IMR-90 (cell line): ENCODE measurements around the gene KMT5C. TPM values are rescaled to one million over a fixed set of nuclear protein-coding genes. Genes with fewer than 3 reads are reported as not detected.

Experiments used
- FOS ChIP-seq: fragments of 150-350 bp; IDR thresholded peaks from 2 replicates; pipeline ENCODE4 v1.6.1; 2016; ENCODE audit warnings: low read depth, low read length
- MAZ ChIP-seq: IDR thresholded peaks from 2 replicates; pipeline ENCODE4 v1.6.1; 2012; ENCODE audit warnings: low read depth, mild to moderate bottlenecking, low read length, improper control_type of control experiment, moderate library complexity, borderline replicate concordance
- NFE2L2 ChIP-seq: fragments of 150-350 bp; IDR thresholded peaks from 2 replicates; pipeline ENCODE4 v1.6.1; 2016; ENCODE audit warnings: low read depth, mild to moderate bottlenecking, low read length
- RFX5 ChIP-seq: IDR thresholded peaks from 2 replicates; pipeline ENCODE4 v1.8.0; 2012; ENCODE audit warnings: low read depth, mild to moderate bottlenecking, low read length, moderate library complexity
- polyA plus RNA-seq, 3 experiments: library from polyadenylated mRNA; depleted of rRNA; stranded (reverse); fragments of >200 nt; gene quantifications; 2 replicates each; pipeline ENCODE4 v1.2.3, GENCODE V29; 2012; ENCODE audit warnings: low replicate concordance in 1 of 3
- total RNA-seq: library from RNA; depleted of rRNA; stranded (reverse); fragments of >200 nt; gene quantifications from 2 replicates; pipeline ENCODE4 v1.2.3, GENCODE V29; 2012
- TF ChIP-seq, protein P1 (sequence below): fragments of 150-350 bp; IDR thresholded peaks from 2 replicates; pipeline ENCODE4 v1.6.1; 2016; ENCODE audit warnings: low read depth, mild to moderate bottlenecking, low read length, moderate library complexity, borderline replicate concordance

KMT5C gene
- total and polyA plus RNA-seq, 2 of the 4 experiments (the other 2 are of a cell fraction): 1.8 to 5.9 TPM

DNA sequence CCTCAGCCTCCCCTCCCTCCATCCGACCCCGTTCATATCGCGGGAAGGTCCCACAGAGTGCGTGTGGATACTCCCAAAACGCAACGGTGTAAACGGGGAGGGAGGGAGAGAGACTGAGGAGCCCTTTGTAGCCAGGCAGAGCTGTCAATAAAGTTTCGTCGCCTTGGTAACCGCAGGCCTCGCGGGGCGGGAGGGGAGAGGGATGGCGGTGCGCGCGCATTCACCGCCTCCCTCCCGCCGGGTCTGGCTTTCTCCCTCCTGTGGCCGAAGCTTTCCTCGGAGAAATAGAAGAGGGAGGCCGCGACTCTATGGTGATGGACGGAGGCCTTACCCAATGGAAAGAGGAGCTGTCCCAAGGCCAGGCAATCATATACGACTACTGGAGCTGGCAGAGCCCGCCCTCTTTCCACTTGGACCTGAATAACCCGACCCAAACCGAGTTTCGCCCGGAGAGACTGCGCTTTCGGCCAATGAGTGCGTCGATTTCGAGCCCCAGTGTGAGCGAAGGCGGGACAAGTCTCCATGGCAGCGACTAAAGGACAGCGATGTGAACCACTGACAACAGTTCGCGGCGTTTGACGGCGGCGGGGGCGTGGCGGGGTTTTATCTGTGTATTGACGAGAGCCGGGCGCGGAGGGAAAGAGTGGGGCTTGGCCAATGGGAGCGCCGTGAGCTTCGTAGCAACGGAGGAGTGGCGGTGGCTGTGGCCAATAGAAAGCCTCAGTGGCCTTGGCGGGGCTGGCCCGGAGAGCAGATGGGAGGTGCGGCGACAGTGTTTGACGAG lies at the start of gene KMT5C (continued):
- TF ChIP-seq, protein P1, sequence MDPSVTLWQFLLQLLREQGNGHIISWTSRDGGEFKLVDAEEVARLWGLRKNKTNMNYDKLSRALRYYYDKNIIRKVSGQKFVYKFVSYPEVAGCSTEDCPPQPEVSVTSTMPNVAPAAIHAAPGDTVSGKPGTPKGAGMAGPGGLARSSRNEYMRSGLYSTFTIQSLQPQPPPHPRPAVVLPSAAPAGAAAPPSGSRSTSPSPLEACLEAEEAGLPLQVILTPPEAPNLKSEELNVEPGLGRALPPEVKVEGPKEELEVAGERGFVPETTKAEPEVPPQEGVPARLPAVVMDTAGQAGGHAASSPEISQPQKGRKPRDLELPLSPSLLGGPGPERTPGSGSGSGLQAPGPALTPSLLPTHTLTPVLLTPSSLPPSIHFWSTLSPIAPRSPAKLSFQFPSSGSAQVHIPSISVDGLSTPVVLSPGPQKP: no peak
- TF ChIP-seq NFE2L2 (no peak), RFX5 (no peak), FOS (peak; percentile 53; the same call in 1 of the 2 replicates), MAZ (peak; percentile 98)
